Mucosa of stomach (tissue), 1 donor: ENCODE data around the gene KCNQ4.

Experiments used
- H3K27me3 ChIP-seq: one replicate; pipeline ENCODE4 v1.7.0; 2013; ENCODE audit warnings: mild to moderate bottlenecking, low read length; ENCODE audit not compliant: control insufficient read depth, insufficient read depth
- H3K36me3 ChIP-seq: one replicate; pipeline ENCODE4 v1.7.0; 2013; ENCODE audit warnings: low read length; ENCODE audit not compliant: control insufficient read depth, insufficient read depth
- H3K4me1 ChIP-seq: one replicate; pipeline ENCODE4 v1.7.0; 2013; ENCODE audit warnings: mild to moderate bottlenecking, low read length; ENCODE audit not compliant: control insufficient read depth, insufficient read depth
- H3K4me3 ChIP-seq: one replicate; pipeline ENCODE4 v1.7.0; 2013; ENCODE audit warnings: low read length
- H3K9ac ChIP-seq: one replicate; pipeline ENCODE4 v1.7.0; 2013; ENCODE audit warnings: mild to moderate bottlenecking, low read length, moderate library complexity
- H3K9me3 ChIP-seq: one replicate; pipeline ENCODE4 v1.7.0; 2013; ENCODE audit warnings: mild to moderate bottlenecking, low read length, moderate library complexity; ENCODE audit not compliant: control insufficient read depth
- donor health status: Pancreatic carcinoma.

The KCNQ4 gene

DNA sequence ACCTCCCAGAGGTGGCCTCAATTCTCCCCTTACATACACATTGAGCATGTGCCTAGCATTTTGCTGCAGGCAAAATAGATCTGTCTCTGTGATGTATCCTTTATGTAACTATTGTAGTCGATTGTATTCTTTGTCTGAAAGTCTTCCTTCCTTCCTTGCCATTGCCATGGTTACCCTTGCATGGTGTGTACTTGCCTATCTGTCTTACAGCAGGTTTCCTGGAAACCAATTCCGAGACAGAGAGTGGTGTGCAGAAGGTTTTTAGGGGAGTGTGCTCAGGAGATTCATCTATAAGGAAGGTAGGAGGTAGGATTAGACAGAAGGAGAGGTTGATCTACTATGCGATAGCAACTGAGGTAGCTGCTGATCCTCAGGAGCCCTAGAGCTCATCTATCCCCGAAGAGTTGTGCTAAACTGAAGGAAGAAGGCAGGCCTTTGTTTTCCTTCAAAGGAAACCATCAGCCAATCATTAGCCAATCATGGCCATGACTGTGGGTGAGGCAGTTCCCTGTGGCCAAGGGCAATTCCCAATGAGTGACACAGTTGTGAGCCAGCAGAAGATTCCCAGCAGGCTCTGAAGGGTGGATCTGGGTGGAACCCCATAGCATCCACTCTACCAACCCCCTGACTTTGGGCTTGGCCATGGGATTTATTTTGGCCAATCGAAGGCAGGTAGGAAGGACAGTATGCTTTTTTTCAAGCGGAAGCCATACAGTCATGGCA lies 63.6 kb downstream of the KCNQ4 start:
- H3K27me3 ChIP-seq, result no peaks in the 10 kb centered on the region
- H3K4me1 ChIP-seq, result no peaks in the 10 kb centered on the region
- H3K36me3 ChIP-seq, result no peaks in the 10 kb centered on the region
- no peak overlapping the region for H3K9ac ChIP-seq
- H3K9me3 ChIP-seq, result no peaks in the 10 kb centered on the region
- H3K4me3 ChIP-seq, result no peak overlapping the region

DNA sequence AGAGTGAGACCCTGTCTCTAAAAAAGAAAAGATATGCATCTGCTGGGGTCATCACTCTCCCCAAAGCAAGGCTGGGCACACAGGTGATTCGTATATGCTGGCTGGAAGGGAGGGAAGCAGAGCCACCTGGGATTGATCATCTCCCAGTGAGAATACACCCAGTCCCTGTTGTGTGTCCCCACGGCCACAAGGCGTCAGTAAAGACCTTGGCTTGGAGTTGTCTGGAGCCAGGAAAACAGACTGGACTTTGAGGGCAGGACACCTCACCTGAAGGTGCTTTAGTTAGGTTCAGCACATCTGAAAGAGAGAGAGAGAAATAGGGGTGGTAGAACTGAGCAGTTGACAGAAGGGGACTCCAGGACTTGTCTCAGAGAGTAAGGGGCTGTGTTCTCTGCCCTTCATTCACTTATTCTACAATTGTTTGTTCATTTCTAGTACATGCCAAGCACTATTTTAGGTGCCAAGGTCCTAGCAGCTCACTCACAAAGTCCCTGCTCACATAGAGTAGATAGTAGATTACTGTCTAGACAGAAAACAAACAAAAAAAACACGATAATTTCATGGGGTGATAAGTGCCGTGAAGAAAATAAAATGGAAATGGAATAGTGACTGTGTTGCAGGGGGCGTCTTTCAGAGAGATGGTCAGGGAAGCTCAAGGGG lies 65.1 kb downstream of the KCNQ4 start:
- Histone ChIP-seq H3K9me3 (no peaks in the 10 kb centered on the region), H3K27me3 (no peaks in the 10 kb centered on the region), H3K36me3 (no peaks in the 10 kb centered on the region), H3K4me3 (no peak overlapping the region), H3K9ac (no peak overlapping the region), H3K4me1 (no peaks in the 10 kb centered on the region)

DNA sequence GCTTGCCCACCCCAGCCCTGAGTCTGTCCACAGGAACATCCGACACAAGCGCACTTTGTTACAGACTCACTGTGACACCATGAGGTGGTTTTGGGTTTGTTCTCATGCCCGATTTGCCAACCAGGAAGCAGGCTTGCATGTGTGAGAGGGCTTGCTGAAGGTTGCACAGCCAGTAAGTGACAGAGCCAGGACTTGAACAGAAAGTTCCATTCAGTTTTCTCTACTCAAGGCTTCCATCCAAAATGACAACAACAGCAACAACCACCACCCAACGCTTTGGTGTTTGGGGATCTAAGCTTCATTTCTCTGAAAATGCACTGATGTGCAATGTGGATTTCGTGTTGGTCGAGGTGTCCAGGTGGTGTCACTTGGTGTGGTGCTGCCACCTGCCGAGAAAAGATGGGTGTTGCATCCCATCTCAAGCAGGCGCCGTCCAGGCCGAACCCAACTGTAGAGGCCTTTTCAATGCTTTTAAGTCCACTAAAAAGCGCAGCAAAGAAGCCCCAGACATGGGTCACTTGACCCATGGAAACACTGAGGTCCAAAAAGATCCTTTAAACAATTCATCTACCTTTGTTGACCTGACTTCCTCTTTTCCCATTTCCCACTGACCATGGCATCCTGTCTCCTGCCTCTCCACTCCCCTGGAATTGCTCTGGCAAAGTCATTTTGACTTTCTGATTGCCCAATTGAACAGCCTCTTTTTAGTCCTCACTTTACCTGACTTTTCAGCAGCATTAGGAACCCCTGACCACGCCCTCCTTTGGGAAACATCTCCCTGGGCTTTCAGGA lies 66.4 kb downstream of the KCNQ4 start:
- Histone ChIP-seq H3K9ac (no peak overlapping the region), H3K27me3 (no peaks in the 10 kb centered on the region), H3K4me1 (no peaks in the 10 kb centered on the region), H3K36me3 (no peaks in the 10 kb centered on the region), H3K9me3 (no peaks in the 10 kb centered on the region), H3K4me3 (no peak overlapping the region)

DNA sequence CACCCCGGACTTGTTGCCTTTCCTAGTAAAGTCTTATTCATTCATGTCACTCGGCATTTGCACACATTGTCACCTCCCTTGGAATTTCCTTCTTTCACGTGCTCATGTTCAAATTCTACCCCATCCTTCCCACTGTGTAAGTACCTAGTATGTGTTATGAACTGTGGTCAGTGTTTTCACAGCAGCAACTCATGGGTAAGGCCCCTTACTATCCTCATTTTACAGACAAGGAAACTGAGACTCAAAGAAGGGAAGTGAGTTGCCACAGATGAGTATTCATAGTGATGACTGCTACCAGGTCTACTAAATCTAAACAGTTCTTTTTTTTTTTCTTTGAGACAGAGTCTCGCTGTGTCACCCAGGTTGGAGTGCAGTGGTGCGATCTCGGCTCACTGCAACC lies 68.1 kb downstream of the KCNQ4 start:
- no peaks in the 10 kb centered on the region for H3K4me1 ChIP-seq
- no peaks in the 10 kb centered on the region for H3K36me3 ChIP-seq
- no peaks in the 10 kb centered on the region for H3K27me3 ChIP-seq
- no peaks in the 10 kb centered on the region for H3K9me3 ChIP-seq
- H3K9ac ChIP-seq, result no peak overlapping the region
- no peak overlapping the region for H3K4me3 ChIP-seq

DNA sequence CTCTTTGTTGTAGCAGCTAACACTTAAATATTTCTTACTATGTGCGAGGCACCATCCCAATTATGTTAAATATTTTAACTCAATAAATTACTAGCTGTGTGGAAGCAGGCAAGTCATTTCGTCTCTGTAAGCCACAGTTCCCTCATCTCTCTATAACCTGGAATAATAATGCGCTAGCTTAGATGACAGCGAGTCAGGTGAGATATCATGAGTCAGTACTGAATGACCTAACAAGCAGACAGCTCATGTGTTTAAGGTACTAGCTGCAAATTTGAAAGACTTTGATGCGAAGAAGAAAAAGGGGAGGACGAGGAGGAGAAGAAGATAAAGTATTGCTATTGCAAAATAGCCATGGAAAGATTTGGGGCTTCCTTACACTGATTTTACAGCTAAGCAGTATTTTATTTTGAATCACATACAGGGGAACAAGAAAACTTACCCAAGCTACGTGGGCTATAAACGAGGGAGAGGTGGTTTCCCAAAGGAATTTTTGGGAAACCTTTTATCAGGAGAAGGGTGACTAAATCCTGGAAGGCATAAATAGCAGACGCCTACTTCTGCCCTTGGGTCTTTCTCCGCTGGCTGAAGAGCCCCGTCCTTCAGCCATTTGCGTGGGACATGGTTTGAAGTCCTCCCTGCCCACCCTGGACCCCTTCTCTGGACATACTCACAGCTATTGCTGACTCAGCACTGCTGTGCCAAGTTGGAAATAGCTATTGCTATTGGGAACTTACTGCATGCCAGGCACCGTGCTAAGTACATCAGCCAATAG lies 69.7 kb downstream of the KCNQ4 start:
- no peak overlapping the region for H3K9ac ChIP-seq
- no peaks in the 10 kb centered on the region for H3K4me1 ChIP-seq
- no peak overlapping the region for H3K4me3 ChIP-seq
- H3K9me3 ChIP-seq, result no peaks in the 10 kb centered on the region
- H3K27me3 ChIP-seq, result no peaks in the 10 kb centered on the region
- H3K36me3 ChIP-seq, result no peaks in the 10 kb centered on the region

DNA sequence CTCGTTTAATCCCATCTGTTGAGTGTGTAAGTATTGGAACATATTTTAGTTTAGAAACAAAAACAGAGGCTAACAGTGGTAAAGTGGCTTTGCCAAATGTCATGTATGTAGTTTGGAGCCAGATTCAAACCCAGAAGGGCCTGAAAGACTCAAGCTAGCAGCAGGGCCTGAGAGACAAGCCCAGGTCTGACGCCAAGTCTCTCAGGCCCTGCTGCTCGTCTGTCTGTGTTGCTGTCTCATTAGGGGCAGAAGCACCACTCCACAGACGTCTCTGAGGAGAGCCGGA lies 70.2 kb downstream of the KCNQ4 start:
- H3K27me3 ChIP-seq, result peaks cover 1% of the 10 kb centered on the region
- H3K9me3 ChIP-seq, result no peaks in the 10 kb centered on the region
- H3K4me3 ChIP-seq, result no peak overlapping the region
- H3K4me1 ChIP-seq, result no peaks in the 10 kb centered on the region
- H3K36me3 ChIP-seq, result no peaks in the 10 kb centered on the region
- no peak overlapping the region for H3K9ac ChIP-seq

DNA sequence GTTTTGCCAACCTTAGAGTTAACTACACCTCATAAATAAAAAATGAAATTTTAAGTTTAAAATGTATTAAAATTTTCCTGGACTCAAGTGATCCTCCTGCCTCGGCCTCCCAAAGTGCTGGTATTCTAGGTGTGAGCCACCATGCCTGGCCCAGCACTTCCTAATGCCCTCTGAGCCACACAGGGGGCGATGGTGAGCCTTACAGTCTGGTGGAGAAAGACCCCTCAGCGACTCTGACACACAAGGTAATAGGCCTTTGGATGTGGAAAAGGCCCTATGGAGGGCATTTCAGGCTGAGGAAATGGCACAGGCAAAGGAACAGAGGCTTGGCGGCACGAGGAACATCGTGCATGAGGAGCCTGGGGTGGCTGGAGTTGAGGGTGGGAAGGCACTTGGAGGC lies 71.9 kb downstream of the KCNQ4 start:
- Histone ChIP-seq H3K4me3 (no peak overlapping the region), H3K4me1 (peaks cover under 1% of the 10 kb centered on the region), H3K36me3 (no peaks in the 10 kb centered on the region), H3K9me3 (no peaks in the 10 kb centered on the region), H3K9ac (no peak overlapping the region), H3K27me3 (peaks cover 6% of the 10 kb centered on the region)

DNA sequence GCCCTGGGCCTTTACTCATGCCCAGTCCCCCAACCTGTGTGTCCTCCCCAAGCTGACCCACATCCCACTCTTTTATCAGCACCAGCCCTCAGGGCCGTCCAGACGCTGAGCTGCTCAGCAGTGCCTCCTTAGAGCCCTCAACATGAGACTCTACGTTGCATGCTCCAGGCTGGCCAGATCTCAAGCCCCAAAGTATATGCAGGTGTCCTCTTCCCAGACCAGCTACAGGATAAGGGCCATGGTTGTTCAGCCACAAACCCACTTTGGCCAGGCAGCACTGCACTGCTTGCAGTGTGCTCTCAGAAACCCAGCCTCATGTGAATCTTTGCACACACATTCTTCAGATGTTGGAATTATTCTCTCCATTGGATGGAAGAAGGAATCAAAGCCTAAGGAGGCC lies 72.5 kb downstream of the KCNQ4 start:
- no peaks in the 10 kb centered on the region for H3K36me3 ChIP-seq

DNA sequence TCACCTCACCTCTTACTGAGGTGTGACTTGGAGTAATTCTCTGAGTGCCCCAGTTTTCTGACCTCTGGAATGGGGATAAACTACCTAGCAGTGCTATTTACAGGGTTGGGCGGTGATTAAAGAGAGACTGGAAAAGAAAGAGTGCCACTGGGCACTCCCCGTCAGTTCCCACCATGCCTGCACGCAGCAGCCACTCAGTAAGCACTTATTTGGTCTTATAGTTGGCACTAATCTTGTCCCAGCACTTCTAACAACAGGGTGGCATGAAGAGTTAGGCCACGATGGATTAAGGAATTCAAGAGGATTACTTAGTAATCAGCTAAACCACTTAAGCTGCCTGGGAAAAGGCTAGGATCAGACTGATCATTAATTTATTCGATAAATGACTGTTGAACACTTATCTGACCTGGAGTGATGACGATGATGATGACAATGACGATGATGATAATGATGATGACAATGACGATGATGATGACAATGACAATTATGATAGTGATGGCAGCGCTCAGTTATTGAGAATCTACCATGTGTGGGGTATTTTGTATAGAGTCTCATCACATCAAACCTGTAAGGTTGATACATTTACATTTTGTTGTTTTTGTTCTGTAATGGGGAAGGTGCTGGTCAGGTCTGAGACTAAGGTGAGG lies 73.2 kb downstream of the KCNQ4 start:
- Histone ChIP-seq H3K4me1 (peaks cover 10% of the 10 kb centered on the region), H3K36me3 (no peaks in the 10 kb centered on the region), H3K9me3 (no peaks in the 10 kb centered on the region), H3K27me3 (peaks cover 15% of the 10 kb centered on the region), H3K9ac (no peak overlapping the region), H3K4me3 (no peak overlapping the region)

More for the DNA sequence above, 72.5 kb downstream of the KCNQ4 start:
- Histone ChIP-seq H3K9ac (no peak overlapping the region), H3K4me1 (peaks cover 6% of the 10 kb centered on the region), H3K27me3 (peaks cover 12% of the 10 kb centered on the region), H3K4me3 (no peak overlapping the region), H3K9me3 (no peaks in the 10 kb centered on the region)

DNA sequence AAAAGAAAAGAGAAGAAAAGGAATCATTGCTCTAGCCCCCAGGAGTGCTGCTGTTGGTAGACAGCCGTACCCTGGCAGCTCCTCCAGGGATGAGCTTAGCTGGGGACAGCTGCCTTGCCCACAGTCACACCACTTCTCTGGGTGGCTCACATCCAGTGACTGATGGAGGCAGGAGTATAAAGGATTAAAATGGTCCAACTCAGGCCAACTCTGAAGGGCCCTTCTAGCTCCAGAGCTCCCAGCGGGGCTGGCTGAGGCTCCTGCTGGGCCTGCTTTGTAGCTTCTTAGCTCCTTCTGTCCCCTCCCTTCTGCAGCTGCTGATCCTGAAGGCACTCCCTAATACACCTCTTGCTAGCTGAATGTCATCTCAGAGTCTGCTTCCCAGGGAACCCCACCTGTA lies 74.2 kb downstream of the KCNQ4 start:
- no peak overlapping the region for H3K4me3 ChIP-seq
- no peaks in the 10 kb centered on the region for H3K36me3 ChIP-seq
- no peaks in the 10 kb centered on the region for H3K9me3 ChIP-seq
- H3K9ac ChIP-seq, result no peak overlapping the region
- peaks cover 13% of the 10 kb centered on the region for H3K4me1 ChIP-seq
- peaks cover 15% of the 10 kb centered on the region for H3K27me3 ChIP-seq

DNA sequence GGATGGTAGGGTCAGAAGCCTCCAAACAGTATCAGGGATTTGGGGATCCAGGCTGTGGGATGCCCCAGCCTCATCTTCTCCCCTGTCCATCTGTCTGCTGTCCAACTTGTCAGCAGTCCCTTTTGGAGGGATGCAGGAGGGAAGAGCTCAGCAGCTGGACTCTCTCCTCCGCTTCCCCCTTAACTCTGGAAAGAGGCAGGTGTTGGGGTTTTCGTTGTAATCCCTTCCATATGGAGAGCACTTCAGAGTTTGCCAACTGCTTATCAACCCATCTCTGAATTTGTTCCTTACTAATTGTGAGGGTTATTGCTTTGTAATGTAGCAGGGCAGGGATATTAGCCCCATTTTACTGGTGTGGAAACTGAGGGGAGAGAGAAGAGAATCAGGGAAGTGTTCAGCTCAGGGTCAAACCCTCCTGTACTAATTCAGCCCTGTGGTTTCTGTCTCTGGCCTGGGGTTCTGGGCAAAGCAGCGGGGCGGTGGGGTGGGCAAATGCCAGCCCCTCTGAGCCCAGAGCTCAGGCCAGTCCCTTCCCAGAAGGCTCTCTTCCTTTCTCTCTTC lies 75.3 kb downstream of the KCNQ4 start:
- no peak overlapping the region for H3K4me3 ChIP-seq
- H3K36me3 ChIP-seq, result no peaks in the 10 kb centered on the region
- H3K4me1 ChIP-seq, result peaks cover 23% of the 10 kb centered on the region
- no peaks in the 10 kb centered on the region for H3K9me3 ChIP-seq
- H3K27me3 ChIP-seq, result peaks cover 15% of the 10 kb centered on the region
- no peak overlapping the region for H3K9ac ChIP-seq
